ENCODE data around the gene CDC42BPG.

DNA sequence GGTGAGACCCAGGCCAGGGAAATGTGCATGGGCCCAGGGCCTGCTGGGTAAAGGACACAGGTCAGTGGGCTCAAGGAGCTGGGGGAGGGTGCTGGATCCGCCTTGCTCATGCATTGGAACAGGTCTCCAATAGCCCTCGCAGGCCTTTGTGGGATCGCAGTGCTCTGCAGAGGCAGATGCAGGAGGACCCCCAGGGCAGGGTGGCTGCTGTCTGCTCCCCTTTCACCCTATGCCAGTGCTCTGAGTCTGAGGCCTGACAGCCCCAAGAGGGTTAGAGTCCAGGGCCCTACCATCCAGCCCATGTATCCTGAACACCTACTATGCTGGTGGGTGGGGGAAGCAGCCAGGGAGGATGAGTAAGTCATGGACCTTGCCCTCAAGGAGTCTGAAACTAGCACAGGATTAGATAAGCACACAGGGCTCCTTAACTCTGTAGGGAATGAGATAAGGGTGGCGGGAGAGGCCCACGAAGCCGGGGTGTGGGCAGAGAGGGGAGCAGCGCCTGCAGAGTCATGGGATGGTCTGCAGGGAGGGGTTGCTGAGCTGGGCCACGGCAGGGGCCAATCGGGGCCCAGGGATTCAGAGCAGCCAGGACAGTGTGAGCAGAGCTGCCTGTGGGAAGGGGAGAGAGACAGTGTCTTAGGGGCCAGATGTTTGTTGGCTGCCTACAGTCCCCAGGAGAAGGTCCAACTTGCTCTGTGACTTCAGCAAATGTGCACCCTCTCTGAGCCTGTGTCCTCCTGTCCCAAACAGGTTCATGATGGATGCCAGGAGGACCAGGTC lies 44.5 kb upstream of the CDC42BPG start:
- TF ChIP-seq, protein P1, sequence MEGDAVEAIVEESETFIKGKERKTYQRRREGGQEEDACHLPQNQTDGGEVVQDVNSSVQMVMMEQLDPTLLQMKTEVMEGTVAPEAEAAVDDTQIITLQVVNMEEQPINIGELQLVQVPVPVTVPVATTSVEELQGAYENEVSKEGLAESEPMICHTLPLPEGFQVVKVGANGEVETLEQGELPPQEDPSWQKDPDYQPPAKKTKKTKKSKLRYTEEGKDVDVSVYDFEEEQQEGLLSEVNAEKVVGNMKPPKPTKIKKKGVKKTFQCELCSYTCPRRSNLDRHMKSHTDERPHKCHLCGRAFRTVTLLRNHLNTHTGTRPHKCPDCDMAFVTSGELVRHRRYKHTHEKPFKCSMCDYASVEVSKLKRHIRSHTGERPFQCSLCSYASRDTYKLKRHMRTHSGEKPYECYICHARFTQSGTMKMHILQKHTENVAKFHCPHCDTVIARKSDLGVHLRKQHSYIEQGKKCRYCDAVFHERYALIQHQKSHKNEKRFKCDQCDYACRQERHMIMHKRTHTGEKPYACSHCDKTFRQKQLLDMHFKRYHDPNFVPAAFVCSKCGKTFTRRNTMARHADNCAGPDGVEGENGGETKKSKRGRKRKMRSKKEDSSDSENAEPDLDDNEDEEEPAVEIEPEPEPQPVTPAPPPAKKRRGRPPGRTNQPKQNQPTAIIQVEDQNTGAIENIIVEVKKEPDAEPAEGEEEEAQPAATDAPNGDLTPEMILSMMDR (IDR thresholded peaks at IDR 0.05) = no peak
- no peak for TF ChIP-seq POLR2A (IDR thresholded peaks at IDR 0.05)
